NCI-H524 treated with DMSO at 0.1 percent for 48 hours (cell line): ENCODE results near the gene TNXB.

ENCODE experiments used
- DNase-seq: peaks from one replicate; lab custom pipeline; 2025; lab: John Stamatoyannopoulos, UW

Gene TNXB, protein sequence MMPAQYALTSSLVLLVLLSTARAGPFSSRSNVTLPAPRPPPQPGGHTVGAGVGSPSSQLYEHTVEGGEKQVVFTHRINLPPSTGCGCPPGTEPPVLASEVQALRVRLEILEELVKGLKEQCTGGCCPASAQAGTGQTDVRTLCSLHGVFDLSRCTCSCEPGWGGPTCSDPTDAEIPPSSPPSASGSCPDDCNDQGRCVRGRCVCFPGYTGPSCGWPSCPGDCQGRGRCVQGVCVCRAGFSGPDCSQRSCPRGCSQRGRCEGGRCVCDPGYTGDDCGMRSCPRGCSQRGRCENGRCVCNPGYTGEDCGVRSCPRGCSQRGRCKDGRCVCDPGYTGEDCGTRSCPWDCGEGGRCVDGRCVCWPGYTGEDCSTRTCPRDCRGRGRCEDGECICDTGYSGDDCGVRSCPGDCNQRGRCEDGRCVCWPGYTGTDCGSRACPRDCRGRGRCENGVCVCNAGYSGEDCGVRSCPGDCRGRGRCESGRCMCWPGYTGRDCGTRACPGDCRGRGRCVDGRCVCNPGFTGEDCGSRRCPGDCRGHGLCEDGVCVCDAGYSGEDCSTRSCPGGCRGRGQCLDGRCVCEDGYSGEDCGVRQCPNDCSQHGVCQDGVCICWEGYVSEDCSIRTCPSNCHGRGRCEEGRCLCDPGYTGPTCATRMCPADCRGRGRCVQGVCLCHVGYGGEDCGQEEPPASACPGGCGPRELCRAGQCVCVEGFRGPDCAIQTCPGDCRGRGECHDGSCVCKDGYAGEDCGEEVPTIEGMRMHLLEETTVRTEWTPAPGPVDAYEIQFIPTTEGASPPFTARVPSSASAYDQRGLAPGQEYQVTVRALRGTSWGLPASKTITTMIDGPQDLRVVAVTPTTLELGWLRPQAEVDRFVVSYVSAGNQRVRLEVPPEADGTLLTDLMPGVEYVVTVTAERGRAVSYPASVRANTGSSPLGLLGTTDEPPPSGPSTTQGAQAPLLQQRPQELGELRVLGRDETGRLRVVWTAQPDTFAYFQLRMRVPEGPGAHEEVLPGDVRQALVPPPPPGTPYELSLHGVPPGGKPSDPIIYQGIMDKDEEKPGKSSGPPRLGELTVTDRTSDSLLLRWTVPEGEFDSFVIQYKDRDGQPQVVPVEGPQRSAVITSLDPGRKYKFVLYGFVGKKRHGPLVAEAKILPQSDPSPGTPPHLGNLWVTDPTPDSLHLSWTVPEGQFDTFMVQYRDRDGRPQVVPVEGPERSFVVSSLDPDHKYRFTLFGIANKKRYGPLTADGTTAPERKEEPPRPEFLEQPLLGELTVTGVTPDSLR (N-terminal part only)

GRCh38 chr6:32109114-32109764 lies at the start of gene TNXB:
TNXB (minus strand) TSS chr6:32109338; CDS start chr6:32098198, 11,140 bp downstream.
- DNase-seq: no peak

GRCh38 chr6:32158052-32158451 lies 48.9 kb upstream of the TNXB start:
- DNase-seq: no peak

GRCh38 chr6:32156891-32157290 lies 47.8 kb upstream of the TNXB start:
- no peak for DNase-seq

DNA sequence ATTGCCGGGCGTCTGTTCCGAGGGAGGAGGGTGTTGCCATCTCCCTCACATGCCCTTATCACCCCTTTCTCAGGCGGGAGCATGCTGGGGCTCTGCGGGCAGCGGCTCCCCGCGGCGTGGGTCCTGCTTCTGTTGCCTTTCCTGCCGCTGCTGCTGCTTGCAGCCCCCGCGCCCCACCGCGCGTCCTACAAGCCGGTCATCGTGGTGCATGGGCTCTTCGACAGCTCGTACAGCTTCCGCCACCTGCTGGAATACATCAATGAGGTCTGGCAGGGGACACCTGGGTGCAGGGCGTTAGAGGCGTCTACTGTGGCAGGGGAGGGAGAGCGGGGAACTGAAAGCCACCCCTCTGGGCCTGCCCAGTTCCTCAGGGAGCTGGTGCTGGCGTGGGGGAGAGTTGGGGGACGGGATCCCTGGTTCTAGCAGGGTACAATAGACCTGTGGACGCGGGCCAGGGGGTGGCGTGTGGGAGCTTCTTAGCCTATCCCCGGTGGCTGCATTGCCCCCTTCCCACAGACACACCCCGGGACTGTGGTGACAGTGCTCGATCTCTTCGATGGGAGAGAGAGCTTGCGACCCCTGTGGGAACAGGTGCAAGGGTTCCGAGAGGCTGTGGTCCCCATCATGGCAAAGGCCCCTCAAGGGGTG lies 45.5 kb upstream of the TNXB start:
- peak; percentile 41 for DNase-seq

GRCh38 chr6:32153564-32154513 lies 44.7 kb upstream of the TNXB start, which contains the start of gene PPT2:
PPT2 (plus strand) TSS chr6:32154141; CDS start chr6:32154595, 454 bp downstream.
- DNase-seq: peak; percentile 60

DNA sequence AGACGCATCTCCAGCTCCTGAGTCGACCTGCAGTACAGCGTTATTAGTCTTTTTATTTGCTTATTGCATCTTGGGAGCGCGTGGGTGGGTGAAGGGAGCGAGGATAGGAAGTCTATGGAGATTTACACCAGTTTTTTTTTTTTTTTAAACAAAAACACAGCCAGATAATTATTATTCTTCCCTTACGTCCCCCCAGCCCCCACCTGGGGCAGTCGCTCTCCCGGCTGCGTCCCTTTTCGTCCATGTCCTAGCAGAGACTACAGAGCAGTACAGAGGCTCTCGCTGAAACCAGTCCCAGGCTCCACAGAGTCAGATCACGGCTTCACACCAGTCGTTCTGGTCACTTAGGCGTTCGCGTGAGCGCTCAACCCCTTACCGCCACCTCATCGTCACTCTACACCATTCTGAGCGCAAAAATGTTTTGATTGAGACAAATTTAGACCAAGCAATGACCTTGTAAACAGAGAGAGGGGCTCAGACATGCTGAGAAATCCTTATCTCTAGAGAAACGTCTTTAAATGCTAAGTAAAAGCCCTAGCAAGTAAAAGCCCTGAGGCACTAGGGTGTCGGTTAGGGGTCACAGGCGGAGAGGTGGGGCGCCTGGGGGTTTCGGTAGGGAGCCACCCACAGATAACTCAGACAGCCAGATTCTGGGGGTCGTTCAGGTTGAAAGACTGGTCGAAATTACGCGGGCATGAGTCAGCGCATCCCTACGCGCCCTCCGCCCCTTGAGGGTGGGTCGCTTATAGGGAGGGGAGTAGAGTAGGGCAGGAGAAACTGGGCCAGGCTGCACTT lies 43.8 kb upstream of the TNXB start:
- DNase-seq: no peak

- DNase-seq: no peak
Observed at GRCh38 chr6:32151863-32152768, 43.0 kb upstream of the TNXB start, which contains the start of gene PRRT1. PRRT1 (minus strand) TSS chr6:32151939; CDS start chr6:32151827, 112 bp downstream.

DNA sequence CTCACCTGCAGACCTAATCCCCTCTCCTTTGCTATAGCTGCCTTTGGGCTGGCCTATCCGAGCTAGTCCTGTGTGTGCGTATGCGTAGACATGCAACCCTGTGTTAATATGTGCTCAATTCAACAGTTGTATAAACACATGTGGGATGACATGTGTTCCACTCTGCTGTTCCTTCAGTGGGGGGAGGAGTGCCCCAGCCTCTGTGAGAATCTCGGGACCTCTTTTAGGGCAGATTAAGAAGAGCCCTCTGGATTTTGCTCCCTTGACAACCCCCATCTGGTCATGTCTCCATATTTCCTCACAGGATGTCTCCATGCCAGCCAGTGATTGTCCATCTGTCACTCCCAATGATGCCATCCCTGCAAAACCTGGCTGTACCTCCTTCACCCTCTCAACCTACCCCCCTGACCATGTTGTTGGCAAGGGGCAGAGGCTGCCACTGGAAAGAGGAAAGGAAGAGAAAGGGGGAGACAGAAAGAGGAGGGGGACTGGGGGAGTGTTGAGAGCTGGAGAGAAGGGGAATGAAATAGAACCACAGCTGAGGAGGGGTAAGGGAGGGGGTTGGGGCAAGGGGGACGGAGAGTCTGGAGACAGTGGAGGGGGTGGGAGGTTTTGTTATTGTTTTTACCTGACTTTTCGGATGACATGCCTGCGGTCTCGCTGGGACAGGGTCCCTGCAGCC lies 42.2 kb upstream of the TNXB start:
- peak; percentile 97 for DNase-seq

DNA sequence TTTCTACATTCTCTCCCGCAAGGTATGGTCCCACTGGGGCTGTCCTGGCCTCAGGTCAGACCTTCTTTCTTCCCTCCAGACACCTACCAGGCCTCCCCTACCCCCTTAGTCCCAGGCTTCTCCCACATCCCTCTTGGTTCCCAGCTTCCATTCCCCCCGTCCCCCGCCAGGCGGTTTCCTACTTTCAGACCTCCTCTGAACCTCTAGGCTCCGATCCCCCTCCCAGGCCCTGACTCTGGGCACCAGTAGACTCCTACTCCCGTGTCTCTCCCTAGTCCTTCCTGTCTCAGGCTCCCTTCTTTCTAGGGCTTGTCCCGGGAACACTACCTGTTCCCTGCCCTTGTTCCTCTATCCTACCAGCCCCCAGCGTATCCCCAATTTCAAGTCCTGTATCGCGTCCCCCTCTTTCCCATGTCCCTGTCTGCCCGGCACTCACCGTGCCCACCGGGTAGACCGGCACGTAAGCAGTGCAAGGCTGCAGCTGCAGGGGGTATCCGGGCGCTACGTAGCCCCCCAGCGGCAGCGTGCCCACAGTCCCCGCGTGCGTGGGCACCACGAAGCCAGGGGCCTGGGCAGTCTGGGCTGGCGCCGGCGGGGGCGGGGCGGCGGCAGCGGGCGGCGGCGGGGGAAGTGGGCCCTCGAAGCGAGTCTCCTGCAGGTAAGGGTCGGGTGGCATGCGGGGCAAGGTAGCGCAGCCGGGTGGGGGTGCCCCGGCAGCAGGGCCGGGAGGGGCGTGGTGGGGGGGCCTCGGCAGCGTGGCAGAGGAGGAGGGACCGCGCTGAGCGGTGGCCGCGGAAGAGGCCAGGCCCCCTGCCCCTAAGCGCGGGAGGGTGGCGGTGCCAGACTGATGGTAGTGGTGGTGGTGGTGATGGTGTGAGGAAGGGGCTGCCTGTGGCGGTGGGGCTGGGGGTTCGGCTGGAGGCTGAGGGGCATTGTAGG lies 41.1 kb upstream of the TNXB start:
- DNase-seq: no peak

DNA sequence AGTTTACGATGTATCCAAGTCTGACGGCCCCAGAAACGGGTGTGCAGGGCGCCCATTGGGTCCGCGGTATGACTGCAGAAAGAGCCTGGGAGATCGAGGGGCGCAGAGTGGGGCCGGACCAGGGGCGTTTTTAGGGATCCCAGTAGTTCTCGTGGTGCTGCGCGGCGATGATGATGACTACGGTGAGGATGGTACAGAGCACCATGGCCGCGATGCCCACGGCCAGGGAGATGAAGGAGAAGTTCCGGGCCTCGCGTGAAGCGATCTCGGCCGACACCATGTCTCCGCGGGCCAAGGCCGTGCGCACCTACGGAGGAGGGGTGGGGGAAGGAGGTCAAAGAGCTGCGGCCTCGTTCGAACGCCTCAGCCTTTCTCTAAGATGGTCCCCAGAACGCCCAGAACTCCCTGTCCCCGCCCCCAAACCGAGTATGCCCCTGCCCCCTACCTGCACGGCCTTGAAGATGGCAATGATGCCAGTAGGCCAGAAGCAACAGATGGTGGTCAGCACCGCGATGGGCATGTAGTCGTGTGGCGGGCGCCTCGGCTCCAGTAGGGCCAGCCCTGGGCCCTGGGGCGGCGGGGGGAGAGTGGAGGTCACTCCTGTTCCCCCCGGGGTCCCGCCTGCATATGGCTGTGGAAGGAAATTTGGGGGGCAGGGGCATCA lies 40.1 kb upstream of the TNXB start:
- no peak for DNase-seq

GRCh38 chr6:32148289-32149091 lies 39.4 kb upstream of the TNXB start:
- no peak for DNase-seq

DNA sequence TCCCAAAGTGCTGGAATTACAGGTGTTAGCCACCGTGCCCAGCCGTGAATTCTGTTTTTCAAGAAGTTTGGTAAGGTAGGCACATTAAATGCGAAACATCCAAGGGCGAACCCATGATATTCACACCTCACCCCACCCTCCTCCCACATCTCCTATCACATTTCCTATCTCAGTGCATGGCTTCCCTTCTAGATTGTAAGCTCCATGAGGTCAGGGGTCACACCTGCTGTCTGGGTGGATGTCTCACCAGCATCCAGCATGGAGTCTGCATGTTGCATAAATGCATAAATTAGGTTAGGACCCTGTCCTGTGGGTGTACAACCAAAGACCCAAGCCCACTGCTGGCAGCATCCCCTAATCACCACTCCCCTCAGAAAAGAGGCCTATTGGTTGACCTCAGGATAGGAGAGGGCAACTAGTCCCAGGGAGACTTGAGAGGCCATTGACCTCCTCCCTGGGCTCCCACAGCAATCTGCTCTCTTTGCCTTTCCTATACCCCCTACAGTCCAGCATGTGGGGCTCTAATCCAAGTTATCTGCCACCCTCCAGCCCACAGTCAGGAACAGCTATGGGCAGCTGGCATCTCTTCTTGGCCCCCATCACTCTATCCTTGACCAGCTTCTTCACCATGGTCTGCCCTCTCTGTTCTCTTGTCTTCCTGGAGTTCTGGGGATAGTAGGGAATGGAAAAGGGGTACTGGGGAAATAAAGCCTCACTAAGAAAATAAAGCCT lies 38.4 kb upstream of the TNXB start:
- DNase-seq: no peak

GRCh38 chr6:32146687-32147086 lies 37.5 kb upstream of the TNXB start:
- no peak for DNase-seq

- DNase-seq: no peak
Observed at GRCh38 chr6:32146287-32146686, 37.1 kb upstream of the TNXB start.
